BJ (cell line): ENCODE data around the gene MDM2. TPM values are rescaled to one million over a fixed set of nuclear protein-coding genes. Genes with fewer than 3 reads are reported as not detected.
"Not testable (repeated sequence)": the region's sequence is repeated elsewhere in the genome, so short reads cannot be mapped to it uniquely, and the experiment has no call there.

ENCODE experiments used
- CTCF ChIA-PET: fragments of 350-600 bp; formaldehyde crosslinking; extraction: SDS; loops from one replicate; lab custom pipeline; 2021; ENCODE audit warnings: antibody characterized with exemption, inconsistent platforms; lab: Yijun Ruan, JAX
- POLR2A ChIA-PET: fragments of 300-600 bp; sonication (Branson Sonifier 250); formaldehyde crosslinking; extraction: SDS; loops from one replicate; lab custom pipeline; 2021; ENCODE audit warnings: antibody characterized with exemption; lab: Charles Lee
- DNase-seq: peaks from one replicate; pipeline ENCODE4 v3.0.0-alpha.2; 2011; ENCODE audit warnings: low read depth
- H3K27me3 ChIP-seq: 2 replicates; pipeline ENCODE4 v1.6.0; 2011; ENCODE audit warnings: low read length; ENCODE audit not compliant: control insufficient read depth, insufficient read depth
- H3K36me3 ChIP-seq: 2 replicates; pipeline ENCODE4 v1.5.1; 2011; ENCODE audit warnings: low read length; ENCODE audit not compliant: control insufficient read depth, insufficient read depth
- H3K4me3 ChIP-seq: 2 replicates; pipeline ENCODE4 v1.5.1; 2011; ENCODE audit warnings: low read depth, mild to moderate bottlenecking, control low read depth, low read length
- polyA plus RNA-seq: library from polyadenylated mRNA; depleted of rRNA; stranded (reverse); fragments of >200 nt; gene quantifications from 2 replicates; pipeline ENCODE4 v1.2.3, GENCODE V29; 2011
- TF ChIP-seq, protein P1 (sequence below): IDR thresholded peaks from 2 replicates; pipeline ENCODE4 v1.5.1; 2011; ENCODE audit warnings: low read depth, mild to moderate bottlenecking, control low read depth, inconsistent platforms, low read length, moderate library complexity; ENCODE audit not compliant: insufficient read depth

MDM2 gene
- polyA plus RNA-seq, 1 experiment = 15.1 TPM

DNA sequence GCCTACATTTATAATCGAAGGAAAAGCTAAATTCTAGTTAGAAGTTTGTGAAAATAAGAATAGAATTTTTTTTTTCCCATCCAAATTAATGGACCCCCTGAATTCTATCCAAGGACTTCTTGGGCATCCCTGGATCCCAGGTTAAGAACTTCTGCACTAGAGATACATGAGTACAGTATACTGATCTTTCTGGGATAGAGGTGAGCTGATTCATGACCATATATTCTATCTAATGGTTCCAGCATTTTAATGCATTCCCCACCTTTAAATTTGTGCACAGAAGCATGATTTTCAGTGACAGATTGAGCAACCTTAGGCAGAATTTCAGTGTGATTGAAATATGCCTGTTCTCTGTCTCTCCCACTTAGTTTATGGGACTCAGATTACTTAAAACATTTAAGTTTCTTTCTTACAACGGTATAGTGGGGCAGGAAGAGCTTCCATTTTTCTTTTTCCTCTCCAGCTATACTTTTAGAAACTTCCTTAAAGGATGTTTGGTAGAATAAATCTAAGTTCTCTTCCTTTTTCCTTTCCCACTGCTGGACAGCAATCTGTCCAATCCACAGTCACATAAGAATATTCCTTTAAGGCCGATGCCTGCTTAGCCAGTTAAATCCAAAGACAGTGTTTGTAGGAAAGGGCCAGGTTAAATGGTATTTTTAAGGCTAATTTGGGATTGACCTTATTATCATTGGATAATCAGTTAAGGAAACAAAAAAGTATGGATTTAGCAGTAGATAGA, 6.7 kb downstream of the MDM2 start:
- Histone ChIP-seq H3K27me3 (no peaks in the 10 kb centered on the region), H3K4me3 (no peak overlapping the region), H3K36me3 (peaks cover 15% of the 10 kb centered on the region)
- CTCF ChIA-PET = interaction anchor here (0.5 to 1.6 kb wide), 3 partner anchors 15 to 498 kb away, joined by 3 to 4 read pairs (median 3); no protein-coding TSS in a partner anchor
- DNase-seq = no peak
- TF ChIP-seq, protein P1, sequence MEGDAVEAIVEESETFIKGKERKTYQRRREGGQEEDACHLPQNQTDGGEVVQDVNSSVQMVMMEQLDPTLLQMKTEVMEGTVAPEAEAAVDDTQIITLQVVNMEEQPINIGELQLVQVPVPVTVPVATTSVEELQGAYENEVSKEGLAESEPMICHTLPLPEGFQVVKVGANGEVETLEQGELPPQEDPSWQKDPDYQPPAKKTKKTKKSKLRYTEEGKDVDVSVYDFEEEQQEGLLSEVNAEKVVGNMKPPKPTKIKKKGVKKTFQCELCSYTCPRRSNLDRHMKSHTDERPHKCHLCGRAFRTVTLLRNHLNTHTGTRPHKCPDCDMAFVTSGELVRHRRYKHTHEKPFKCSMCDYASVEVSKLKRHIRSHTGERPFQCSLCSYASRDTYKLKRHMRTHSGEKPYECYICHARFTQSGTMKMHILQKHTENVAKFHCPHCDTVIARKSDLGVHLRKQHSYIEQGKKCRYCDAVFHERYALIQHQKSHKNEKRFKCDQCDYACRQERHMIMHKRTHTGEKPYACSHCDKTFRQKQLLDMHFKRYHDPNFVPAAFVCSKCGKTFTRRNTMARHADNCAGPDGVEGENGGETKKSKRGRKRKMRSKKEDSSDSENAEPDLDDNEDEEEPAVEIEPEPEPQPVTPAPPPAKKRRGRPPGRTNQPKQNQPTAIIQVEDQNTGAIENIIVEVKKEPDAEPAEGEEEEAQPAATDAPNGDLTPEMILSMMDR = no peak
- POLR2A ChIA-PET = interaction anchor here (0.6 to 1.1 kb wide), 2 partner anchors 69 to 402 kb away, joined by 3 read pairs; partner anchors contain the start of gene SLC35E3

DNA sequence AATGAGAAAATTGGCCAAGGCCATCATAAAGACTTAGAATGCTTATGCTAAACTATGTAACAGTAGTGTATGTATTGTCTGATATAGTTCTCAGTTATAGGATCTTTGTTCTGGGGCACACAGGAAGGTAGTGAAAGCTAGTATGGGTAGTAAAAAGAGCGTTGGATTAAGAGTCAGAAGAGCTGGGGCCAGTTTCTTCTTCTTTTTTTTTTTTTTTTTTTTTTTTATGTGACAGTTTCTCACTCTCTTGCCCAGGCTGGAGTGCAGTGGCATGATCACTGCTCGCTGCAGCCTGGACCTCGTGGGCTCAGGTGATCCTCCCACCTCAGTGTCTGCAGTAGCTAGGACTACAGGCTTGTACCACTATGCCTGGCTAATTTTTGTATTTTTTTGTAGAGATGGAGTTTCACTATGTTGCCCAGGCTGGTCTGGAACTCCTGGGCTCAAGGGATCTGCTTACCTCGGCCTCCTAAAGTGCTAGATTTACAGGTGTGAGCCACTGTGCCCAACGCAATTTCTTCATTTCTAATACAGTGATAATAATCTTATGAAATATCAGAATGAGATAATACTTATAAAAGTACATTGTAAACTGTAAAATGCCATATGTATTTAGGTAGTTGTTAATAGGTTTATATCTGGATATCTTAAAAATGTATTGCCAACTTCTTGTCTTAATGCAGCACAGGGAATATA, 7.4 kb downstream of the MDM2 start:
- no peak for DNase-seq
- POLR2A ChIA-PET = no interaction called here

DNA sequence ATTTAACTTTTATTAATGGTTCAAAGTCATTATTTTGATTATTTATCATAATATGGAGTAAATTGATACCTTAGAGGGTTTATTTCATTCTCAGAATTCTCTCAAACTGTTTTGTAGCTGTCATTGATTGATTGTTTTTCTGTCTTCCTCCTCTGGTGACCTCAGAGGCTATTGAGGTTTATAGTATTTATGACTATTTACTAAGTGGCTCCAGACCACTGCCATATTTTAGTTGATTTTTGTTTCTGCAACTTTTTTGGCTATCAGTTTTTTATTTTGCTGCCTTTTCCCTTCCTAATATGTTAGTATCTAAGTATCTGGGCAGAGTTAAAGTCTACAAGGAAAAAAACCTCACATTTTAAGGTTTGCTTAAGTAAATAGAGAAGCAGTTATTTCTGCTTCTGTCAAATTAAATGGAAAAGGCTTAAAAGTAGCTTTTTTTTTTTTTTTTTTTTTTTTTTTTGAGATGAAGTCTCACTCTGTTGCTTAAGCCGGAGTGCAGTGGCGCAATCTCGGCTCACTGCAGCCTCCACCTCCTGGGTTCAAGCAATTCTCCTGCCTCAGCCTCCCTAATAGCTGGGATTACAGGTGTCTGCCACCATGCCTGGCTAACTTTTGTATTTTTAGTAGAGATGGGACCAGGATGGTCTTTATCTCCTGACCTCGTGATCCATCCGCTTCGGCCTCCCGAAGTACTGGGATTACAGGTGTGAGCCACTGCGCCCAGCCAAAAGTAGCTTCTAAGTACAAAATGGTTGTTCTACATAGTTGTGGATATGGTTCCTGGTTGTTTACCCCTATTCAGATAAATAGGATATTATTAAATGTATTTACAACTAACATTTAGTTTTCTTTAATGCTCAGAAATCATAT, 8.2 kb downstream of the MDM2 start:
- no peaks in the 10 kb centered on the region for H3K27me3 ChIP-seq
- ChIA-PET POLR2A (no interaction called here), CTCF (interaction anchor here (1.5 kb wide), 1 partner anchor 15 kb away, joined by 6 read pairs; no protein-coding TSS in a partner anchor)
- no peak for DNase-seq
- peaks cover 17% of the 10 kb centered on the region for H3K36me3 ChIP-seq
- no peak overlapping the region for H3K4me3 ChIP-seq
- TF ChIP-seq, protein P1 = no peak

More for the DNA sequence above, 7.4 kb downstream of the MDM2 start:
- CTCF ChIA-PET = interaction anchor here (0.5 to 1.6 kb wide), 2 partner anchors 15 to 499 kb away, joined by 3 to 4 read pairs; no protein-coding TSS in a partner anchor
- peaks cover 15% of the 10 kb centered on the region for H3K36me3 ChIP-seq
- H3K4me3 ChIP-seq = no peak overlapping the region
- TF ChIP-seq, protein P1 = no peak
- H3K27me3 ChIP-seq = no peaks in the 10 kb centered on the region

DNA sequence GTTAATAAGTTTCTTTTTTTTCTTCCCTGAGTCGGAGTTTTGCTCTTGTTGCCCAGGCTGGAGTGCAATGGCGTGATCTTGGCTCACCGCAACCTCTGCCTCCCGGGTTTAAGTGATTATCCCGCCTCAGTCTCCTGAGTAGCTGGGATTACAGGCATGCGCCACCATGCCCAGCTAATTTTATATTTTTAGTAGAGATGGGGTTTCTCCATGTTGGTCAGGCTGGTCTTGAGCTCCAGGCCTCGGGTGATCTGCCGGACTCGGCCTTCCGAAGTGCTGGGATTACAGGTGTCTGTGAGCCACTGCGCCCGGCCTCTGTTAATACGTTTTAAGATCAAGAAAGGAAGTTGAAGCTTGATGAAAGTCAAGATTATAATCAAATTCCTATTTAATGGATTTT, 11.5 kb downstream of the MDM2 start:
- peaks cover 23% of the 10 kb centered on the region for H3K36me3 ChIP-seq
- DNase-seq, H3K27me3 ChIP-seq, H3K4me3 ChIP-seq: not testable (repeated sequence)
- POLR2A ChIA-PET = interaction anchor here (0.7 kb wide), 1 partner anchor 48 kb away, joined by 4 read pairs; no protein-coding TSS in a partner anchor
- CTCF ChIA-PET = interaction anchor here (1.0 to 4.7 kb wide), 3 partner anchors 11 to 596 kb away, joined by 3 to 33 read pairs (median 3); no protein-coding TSS in a partner anchor

DNA sequence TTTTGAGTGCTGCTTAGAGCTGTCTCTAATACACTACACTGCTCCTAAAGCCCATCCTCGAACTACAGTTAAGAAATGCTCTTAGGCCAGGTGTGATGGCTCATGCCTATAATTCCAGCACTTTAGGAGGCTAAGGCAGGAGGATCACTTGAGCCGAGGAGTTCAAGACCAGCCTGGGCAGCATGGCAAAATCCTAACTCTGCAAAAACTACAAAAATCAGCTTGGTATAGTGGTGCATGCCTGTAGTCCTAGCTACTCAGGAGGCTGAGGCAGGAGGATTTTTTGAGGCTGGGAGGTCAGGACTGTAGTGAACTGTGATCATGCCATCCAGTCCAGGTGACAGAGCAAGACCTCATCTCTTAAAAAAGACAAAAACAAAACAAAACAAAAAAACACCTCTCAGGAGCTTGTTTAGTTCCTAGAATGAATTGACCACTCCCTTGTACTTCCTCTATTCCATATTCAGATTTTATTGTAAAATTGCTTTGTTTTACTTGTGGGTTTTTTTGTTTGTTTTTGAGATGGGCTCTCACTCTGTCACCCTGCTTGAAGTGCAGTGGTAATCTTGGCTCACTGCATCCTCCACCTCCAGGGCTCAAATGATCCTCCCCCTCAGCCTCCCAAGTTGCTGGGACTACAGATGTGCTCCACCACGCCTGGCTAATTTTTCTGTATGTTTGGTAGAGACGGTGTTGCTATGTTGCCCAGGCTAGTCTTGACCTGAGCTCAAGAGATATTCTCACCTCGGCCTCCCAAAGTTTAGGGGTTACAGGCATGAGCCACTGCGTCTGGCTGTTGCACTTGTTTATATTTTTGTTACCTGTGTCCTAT, 13.6 kb downstream of the MDM2 start:
- no peak for DNase-seq
- TF ChIP-seq, protein P1 = no peak
- CTCF ChIA-PET = interaction anchor here (1.2 to 4.7 kb wide), 2 partner anchors 9 to 14 kb away, joined by 6 to 33 read pairs; partner anchors contain the start of gene MDM2
- no peak overlapping the region for H3K4me3 ChIP-seq
- peaks cover 27% of the 10 kb centered on the region for H3K36me3 ChIP-seq
- no peaks in the 10 kb centered on the region for H3K27me3 ChIP-seq
- POLR2A ChIA-PET = no interaction called here
